ENCODE results near the gene CPNE6. TPM values are rescaled to one million over a fixed set of nuclear protein-coding genes. Genes with fewer than 3 reads are reported as not detected.

Gene CPNE6
- total and polyA plus RNA-seq, 2 of the 13 experiments (the other 11 are each of a cell fraction or from before 2014, with no cell fraction given) = not detected

DNA sequence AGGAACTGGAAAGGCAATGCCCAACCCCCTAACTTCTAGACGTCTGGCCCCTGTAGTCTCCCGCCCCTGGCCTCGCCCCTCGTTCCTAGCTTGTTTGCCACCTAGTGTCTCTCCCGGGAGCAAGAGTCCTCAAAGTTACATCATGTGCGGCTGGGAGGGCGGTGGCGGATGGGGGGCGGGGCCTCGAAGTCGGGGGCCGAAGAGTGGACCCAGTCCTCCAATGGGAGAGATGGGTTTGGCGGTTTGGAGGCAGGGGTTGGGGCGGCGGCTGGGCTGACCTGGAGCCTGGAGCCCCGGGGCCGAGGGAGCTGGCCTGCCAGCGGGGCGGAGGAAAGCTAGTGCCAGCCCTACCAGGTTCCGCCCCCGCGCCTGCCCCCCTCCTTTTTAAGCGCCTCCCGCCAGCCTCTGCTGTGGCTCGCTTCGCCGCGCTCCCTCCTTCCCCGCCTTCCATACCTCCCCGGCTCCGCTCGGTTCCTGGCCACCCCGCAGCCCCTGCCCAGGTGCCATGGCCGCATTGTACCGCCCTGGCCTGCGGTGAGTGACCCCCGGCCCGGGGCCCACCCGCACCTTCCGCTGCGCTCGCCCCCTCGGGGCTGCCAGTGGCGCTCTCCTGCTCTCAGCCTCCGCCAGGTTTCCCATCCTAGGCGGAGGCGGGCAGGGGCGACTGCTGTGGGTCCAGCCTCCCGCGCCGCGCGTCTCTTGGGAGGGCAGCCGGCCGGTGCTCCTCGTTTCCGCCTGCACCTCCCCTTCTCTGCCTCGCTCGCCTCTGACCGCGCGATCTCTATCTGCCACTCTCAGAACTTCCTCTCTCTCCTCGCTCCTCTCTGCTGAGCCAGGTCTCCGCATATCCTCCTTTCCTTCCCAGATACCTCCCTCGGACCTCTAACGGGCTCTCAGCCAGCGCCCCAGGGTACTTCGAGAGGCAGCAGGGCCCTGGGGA, 22.8 kb downstream of the CPNE6 start, which contains the start of gene PCK2 (continued):
- TF ChIP-seq CTCF (CRISPR knock-in tag; IDR thresholded peaks at IDR 0.05) (peak; percentile 66), SIX1 (CRISPR knock-in tag; IDR thresholded peaks at IDR 0.05; ENCODE audit: borderline replicate concordance) (0 out of 2 replicates have a peak, but pooled peaks have one; percentile 51), AFF4 (CRISPR knock-in tag; IDR thresholded peaks at IDR 0.05) (peak; percentile 99), ZSCAN5A (CRISPR knock-in tag; IDR thresholded peaks at IDR 0.05; ENCODE audit: borderline replicate concordance) (peak; percentile 99), KMT2A (CRISPR knock-in tag; IDR thresholded peaks at IDR 0.05) (peak; percentile 93), ZNF30 (CRISPR knock-in tag; IDR thresholded peaks at IDR 0.05) (no peak), NFE2L1 (CRISPR knock-in tag; IDR thresholded peaks at IDR 0.05; ENCODE audit: borderline replicate concordance) (no peak; the same call in 1 of the 2 replicates), ZNF224 (CRISPR knock-in tag; IDR thresholded peaks at IDR 0.05) (no peak), ZNF567 (CRISPR knock-in tag; IDR thresholded peaks at IDR 0.05; ENCODE audit: borderline replicate concordance) (peak; percentile 95), ZNF569 (CRISPR knock-in tag; IDR thresholded peaks at IDR 0.05; ENCODE audit: borderline replicate concordance) (peak; percentile 78; the same call in 1 of the 2 replicates), ZNF572 (CRISPR knock-in tag; IDR thresholded peaks at IDR 0.05) (no peak), ZNF75D (CRISPR knock-in tag; IDR thresholded peaks at IDR 0.05; ENCODE audit: borderline replicate concordance) (no peak), ZNF616 (CRISPR knock-in tag; IDR thresholded peaks at IDR 0.05; ENCODE audit: low read depth) (peak; percentile 94), HDAC1 (CRISPR knock-in tag; IDR thresholded peaks at IDR 0.05) (no peak), SNRNP70 (IDR thresholded peaks at IDR 0.05; ENCODE audit: low read depth, low read length) (no peak), PRPF4 (IDR thresholded peaks at IDR 0.05; ENCODE audit: low read depth, low read length, poor library complexity, severe bottlenecking) (no peak), CCAR2 (optimal IDR thresholded peaks at IDR 0.05; ENCODE audit: low read depth, low read length) (peak; percentile 17), ZZZ3 (CRISPR knock-in tag; IDR thresholded peaks at IDR 0.05; ENCODE audit: borderline replicate concordance) (peak; percentile 84), CBFB (CRISPR knock-in tag; IDR thresholded peaks at IDR 0.05) (peak; percentile 96), ZNF282 (IDR thresholded peaks at IDR 0.05; ENCODE audit: partially characterized antibody) (peak; percentile 10)
- TF ChIP-seq, protein P1, sequence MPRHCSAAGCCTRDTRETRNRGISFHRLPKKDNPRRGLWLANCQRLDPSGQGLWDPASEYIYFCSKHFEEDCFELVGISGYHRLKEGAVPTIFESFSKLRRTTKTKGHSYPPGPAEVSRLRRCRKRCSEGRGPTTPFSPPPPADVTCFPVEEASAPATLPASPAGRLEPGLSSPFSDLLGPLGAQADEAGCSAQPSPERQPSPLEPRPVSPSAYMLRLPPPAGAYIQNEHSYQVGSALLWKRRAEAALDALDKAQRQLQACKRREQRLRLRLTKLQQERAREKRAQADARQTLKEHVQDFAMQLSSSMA (CRISPR knock-in tag; IDR thresholded peaks at IDR 0.05) = peak; percentile 88

Measured in HepG2 (cell line).